Natural killer cell treated with Interleukin-12 subunit alpha and Interleukin-12 subunit beta and Interleukin-15 and Interleukin-18, amount 100 ng/mL, for 72 hours (primary cell): ENCODE results near the gene IVL. TPM values are rescaled to one million over a fixed set of nuclear protein-coding genes. Genes with fewer than 3 reads are reported as not detected.
A peak's percentile ranks its signal among the peaks of the same experiment; 100 is the strongest.

Experiments
- ATAC-seq, 2 donors: fragments of 150-1000 bp; cut with Tn5 transposase in 1 of 2; sonication (Bioruptor Pico), chemical (Tn5 transposase) in 1 of 2; 2 replicates each; pipeline ENCODE4 v1.10.0; 2021
- DNase-seq: peaks from one replicate; pipeline ENCODE4 v3.0.0; 2022; ENCODE audit warnings: low spot score
- H3K27ac Mint-ChIP-seq, 2 donors: 1 replicate in 1 of 2; 2 replicates in 1 of 2; pipeline ENCODE4 v1.8.0; 2022; ENCODE audit warnings: mixed read lengths in 2 of 2, mild to moderate bottlenecking in 1 of 2, moderate library complexity in 1 of 2
- H3K27me3 Mint-ChIP-seq, 2 donors: 1 replicate in 1 of 2; 2 replicates in 1 of 2; pipeline ENCODE4 v1.8.0; 2022; ENCODE audit warnings: mixed read lengths in 2 of 2
- H3K36me3 Mint-ChIP-seq: one replicate; pipeline ENCODE4 v1.8.0; 2022; ENCODE audit warnings: mixed read lengths
- H3K4me1 Mint-ChIP-seq, 2 donors: 1 replicate in 1 of 2; 2 replicates in 1 of 2; pipeline ENCODE4 v1.8.0; 2022; ENCODE audit warnings: low read depth in 2 of 2, mixed read lengths in 2 of 2, mild to moderate bottlenecking in 1 of 2
- H3K4me3 Mint-ChIP-seq: one replicate; pipeline ENCODE4 v1.8.0; 2022; ENCODE audit warnings: mixed read lengths
- H3K9me3 Mint-ChIP-seq: 2 replicates; pipeline ENCODE4 v1.8.0; 2022; ENCODE audit warnings: mixed read lengths
- total RNA-seq, 2 donors: library from RNA; stranded (reverse); gene quantifications; one replicate each; pipeline ENCODE4 v1.2.3, GENCODE V29; 2022

The IVL gene
- total RNA-seq, 2 donors from 2014 or later = not detected

DNA sequence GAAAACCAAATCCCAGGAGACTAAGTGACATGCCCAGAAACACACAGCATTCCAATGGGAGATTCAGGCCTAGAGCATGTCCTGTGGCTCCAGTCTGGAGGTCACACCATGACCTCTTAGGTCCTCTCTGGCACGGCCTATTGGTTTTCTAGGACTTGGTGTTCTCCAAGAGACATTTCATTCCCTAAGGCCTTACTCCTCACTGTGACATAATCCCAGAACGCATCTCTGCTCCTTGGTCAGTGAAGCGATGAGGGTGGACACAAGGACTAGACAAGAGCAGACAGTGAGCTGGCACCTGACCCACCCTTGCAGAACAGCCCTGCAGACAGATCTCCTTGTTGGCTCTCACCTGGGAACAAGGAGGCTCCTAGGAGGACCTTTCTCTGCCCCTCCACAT, 860 bp downstream of the IVL start:
- no peaks in the 10 kb centered on the region for H3K9me3 Mint-ChIP-seq
- H3K4me1 Mint-ChIP-seq = peaks cover 10 to 15% of the 10 kb centered on the region in 2 donors
- ATAC-seq = no peak

DNA sequence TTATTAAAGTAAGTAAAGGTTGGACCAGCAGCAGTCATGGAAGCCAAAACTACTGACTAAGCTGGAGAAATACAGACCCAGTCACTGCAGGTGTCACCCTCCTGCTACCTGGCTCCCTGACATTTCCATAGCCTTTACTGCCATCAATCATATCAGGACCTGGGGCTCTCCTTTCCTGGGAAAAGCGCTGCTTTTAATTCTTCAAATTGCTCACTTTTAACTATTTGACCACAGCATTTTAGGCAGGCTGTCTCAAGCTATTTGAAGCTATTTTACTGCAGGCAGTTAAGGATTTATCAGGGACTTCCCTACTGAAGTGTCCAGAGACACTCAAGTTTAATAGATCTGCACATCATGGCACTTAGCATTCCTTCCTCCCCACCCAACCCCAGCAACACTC, 4.1 kb downstream of the IVL start:
- Mint-ChIP-seq H3K9me3 (no peaks in the 10 kb centered on the region), H3K36me3 (no peaks in the 10 kb centered on the region), H3K4me3 (peak overlapping the region; percentile 3), H3K4me1 (peaks cover 8 to 10% of the 10 kb centered on the region in 2 donors), H3K27ac (no peak overlapping the region), H3K27me3 (peaks cover 26 to 31% of the 10 kb centered on the region in 2 donors)
- DNase-seq = no peak
- ATAC-seq = no peak

More for the DNA sequence above, 860 bp downstream of the IVL start:
- Mint-ChIP-seq H3K36me3 (no peaks in the 10 kb centered on the region), H3K27ac (no peak overlapping the region), H3K27me3 (peaks cover 21 to 28% of the 10 kb centered on the region in 2 donors), H3K4me3 (no peak overlapping the region)
- no peak for DNase-seq

DNA sequence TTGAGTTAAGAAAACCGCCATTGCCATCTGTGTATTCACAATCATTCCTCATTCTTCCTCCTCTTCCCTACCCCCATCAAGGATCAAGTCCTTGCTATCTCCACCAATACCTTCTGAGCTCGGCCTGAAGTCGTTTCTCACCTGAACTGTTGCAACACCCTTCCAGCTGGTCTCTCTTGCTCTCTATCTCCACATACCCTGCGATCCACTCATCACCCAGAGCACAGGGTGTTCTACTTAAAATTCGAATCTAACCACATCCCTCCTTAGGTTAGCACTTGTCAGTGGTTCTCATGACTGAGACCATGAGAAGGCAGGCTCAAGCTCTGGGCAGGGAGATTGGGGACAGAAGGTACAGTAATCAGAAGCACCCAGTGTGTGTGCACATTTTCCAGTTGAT, 4.6 kb downstream of the IVL start:
- no peaks in the 10 kb centered on the region for H3K36me3 Mint-ChIP-seq
- H3K9me3 Mint-ChIP-seq = no peaks in the 10 kb centered on the region
- H3K4me1 Mint-ChIP-seq = peaks cover 8 to 10% of the 10 kb centered on the region in 2 donors
- H3K4me3 Mint-ChIP-seq = peak overlapping the region; percentile 3
- H3K27ac Mint-ChIP-seq = no peak overlapping the region
- ATAC-seq (peak in 1 of 2 donors; percentile 59), DNase-seq (no peak)
- peaks cover 24 to 34% of the 10 kb centered on the region in 2 donors for H3K27me3 Mint-ChIP-seq

DNA sequence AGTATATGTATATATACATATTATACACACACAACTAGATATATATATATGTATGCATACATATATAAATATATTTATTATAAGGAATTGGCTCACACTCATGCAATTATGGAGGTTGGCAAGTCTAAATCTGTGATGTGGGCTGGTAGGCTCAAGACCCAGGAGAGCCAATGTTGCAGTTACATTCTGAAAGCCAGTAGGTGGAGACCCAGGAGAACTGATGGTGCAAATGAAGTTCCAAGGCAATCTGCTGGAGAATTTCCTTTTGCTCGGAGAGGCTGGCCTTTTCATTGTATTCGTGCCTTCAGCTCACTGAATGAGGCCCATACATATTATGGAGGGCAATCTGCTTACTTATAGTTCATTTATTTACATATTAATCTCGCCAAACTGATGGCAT, 9.4 kb downstream of the IVL start:
- Mint-ChIP-seq H3K27ac (no peak overlapping the region), H3K4me1 (peaks cover 3% of the 10 kb centered on the region in 2 donors), H3K9me3 (no peaks in the 10 kb centered on the region), H3K36me3 (no peaks in the 10 kb centered on the region), H3K27me3 (peaks cover 22 to 27% of the 10 kb centered on the region in 2 donors), H3K4me3 (no peak overlapping the region)
- ATAC-seq (no peak), DNase-seq (no peak)

GRCh38 chr1:152919071-152919470, 10.7 kb downstream of the IVL start:
- H3K4me1 Mint-ChIP-seq = no peaks in the 10 kb centered on the region
- no peak for ATAC-seq
- DNase-seq = no peak
- no peak overlapping the region for H3K4me3 Mint-ChIP-seq
- H3K27ac Mint-ChIP-seq = no peak overlapping the region
- no peaks in the 10 kb centered on the region for H3K36me3 Mint-ChIP-seq
- H3K27me3 Mint-ChIP-seq = peaks cover 20 to 27% of the 10 kb centered on the region in 2 donors
- H3K9me3 Mint-ChIP-seq = no peaks in the 10 kb centered on the region

DNA sequence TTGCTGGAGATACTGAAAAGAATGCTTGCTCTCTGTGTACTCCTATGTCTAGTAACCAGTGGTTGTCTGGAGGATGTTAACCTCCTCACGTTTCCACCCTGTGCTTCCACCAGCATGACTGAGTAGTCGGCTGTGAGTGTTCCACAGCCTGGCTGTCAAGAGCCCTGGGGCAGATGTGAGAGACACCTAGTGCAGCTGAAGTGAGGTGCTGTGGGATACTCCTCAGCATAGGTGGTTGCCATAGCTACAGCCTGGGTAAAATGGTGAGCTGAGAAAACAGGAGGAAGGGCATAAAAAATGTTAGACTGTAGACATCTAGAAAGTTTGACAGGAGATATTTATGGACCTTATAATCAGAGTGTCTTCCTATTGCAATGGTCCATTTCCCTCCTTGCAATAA, 15.8 kb downstream of the IVL start:
- peaks cover 15 to 22% of the 10 kb centered on the region in 2 donors for H3K27me3 Mint-ChIP-seq
- no peak overlapping the region for H3K27ac Mint-ChIP-seq
- no peak overlapping the region for H3K4me3 Mint-ChIP-seq
- no peaks in the 10 kb centered on the region for H3K4me1 Mint-ChIP-seq
- ATAC-seq = no peak
- DNase-seq = no peak
- H3K9me3 Mint-ChIP-seq = no peaks in the 10 kb centered on the region
- no peaks in the 10 kb centered on the region for H3K36me3 Mint-ChIP-seq

DNA sequence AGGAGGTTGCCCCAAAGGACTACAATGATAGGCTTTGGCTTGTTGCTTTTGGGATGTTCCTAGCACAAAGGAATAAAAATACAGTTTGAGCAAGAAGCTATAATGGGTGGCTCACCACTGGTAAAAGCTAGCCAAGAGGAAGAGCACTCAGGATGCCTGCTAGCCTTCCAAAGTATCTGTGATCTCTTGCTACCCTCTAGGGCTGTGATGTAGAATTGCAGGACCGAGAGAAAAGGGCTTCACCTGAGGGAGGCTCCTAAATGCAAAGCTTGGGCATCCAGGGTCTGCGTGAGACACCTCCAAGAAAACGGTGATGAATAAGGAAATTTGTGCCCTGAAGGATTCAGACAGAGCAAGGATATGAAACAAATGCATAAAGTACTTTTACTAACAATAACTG, 17.7 kb downstream of the IVL start:
- no peak for ATAC-seq
- no peak overlapping the region for H3K27ac Mint-ChIP-seq
- no peaks in the 10 kb centered on the region for H3K36me3 Mint-ChIP-seq
- H3K9me3 Mint-ChIP-seq = no peaks in the 10 kb centered on the region
- H3K4me3 Mint-ChIP-seq = no peak overlapping the region
- DNase-seq = no peak
- H3K27me3 Mint-ChIP-seq = peaks cover 15 to 25% of the 10 kb centered on the region in 2 donors
- H3K4me1 Mint-ChIP-seq = no peaks in the 10 kb centered on the region

- Mint-ChIP-seq H3K27ac (no peak overlapping the region), H3K27me3 (peaks cover 11 to 25% of the 10 kb centered on the region in 2 donors), H3K4me1 (no peaks in the 10 kb centered on the region), H3K9me3 (no peaks in the 10 kb centered on the region), H3K4me3 (no peak overlapping the region), H3K36me3 (no peaks in the 10 kb centered on the region)
- ATAC-seq (no peak), DNase-seq (no peak)
Measured at GRCh38 chr1:152928671-152929070, 20.3 kb downstream of the IVL start.

GRCh38 chr1:152932170-152932811, 23.9 kb downstream of the IVL start:
- Mint-ChIP-seq H3K27ac (no peak overlapping the region), H3K27me3 (peaks cover 15 to 19% of the 10 kb centered on the region in 2 donors), H3K4me1 (no peaks in the 10 kb centered on the region), H3K4me3 (no peak overlapping the region), H3K36me3 (no peaks in the 10 kb centered on the region), H3K9me3 (no peaks in the 10 kb centered on the region)
- DNase-seq (no peak), ATAC-seq (no peak)

- no peak for ATAC-seq
- H3K27me3 Mint-ChIP-seq = peaks cover 15 to 19% of the 10 kb centered on the region in 2 donors
Measured at GRCh38 chr1:152933196-152933595, 24.9 kb downstream of the IVL start.

DNA sequence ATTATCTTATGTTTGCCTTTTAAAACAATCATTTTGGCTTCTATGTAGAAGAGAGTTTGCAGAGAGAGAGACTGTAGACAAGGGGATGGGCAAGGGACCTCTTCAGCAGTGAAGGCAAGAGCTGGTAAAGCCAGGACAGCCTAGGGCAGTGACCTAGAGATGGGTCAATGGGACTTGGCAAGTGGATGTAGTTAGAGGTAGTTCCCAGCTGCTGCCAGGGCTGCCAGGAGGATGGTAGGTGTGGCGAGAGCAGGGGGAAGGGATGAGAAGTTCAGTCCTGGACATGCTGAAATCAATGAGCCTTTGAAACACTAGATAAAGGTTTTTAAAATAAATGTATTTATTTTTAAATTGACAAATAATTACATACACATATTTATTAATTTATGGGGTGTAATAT, 32.3 kb downstream of the IVL start:
- no peak for ATAC-seq
- Mint-ChIP-seq H3K27me3 (peaks cover 11 to 18% of the 10 kb centered on the region in 2 donors), H3K9me3 (peaks cover 8% of the 10 kb centered on the region), H3K4me1 (no peaks in the 10 kb centered on the region), H3K27ac (no peak overlapping the region), H3K36me3 (no peaks in the 10 kb centered on the region), H3K4me3 (no peak overlapping the region)
- no peak for DNase-seq

More at GRCh38 chr1:152933196-152933595, 24.9 kb downstream of the IVL start:
- Mint-ChIP-seq H3K4me3 (no peak overlapping the region), H3K4me1 (no peaks in the 10 kb centered on the region), H3K36me3 (no peaks in the 10 kb centered on the region), H3K9me3 (no peaks in the 10 kb centered on the region), H3K27ac (no peak overlapping the region)
- DNase-seq = no peak

DNA sequence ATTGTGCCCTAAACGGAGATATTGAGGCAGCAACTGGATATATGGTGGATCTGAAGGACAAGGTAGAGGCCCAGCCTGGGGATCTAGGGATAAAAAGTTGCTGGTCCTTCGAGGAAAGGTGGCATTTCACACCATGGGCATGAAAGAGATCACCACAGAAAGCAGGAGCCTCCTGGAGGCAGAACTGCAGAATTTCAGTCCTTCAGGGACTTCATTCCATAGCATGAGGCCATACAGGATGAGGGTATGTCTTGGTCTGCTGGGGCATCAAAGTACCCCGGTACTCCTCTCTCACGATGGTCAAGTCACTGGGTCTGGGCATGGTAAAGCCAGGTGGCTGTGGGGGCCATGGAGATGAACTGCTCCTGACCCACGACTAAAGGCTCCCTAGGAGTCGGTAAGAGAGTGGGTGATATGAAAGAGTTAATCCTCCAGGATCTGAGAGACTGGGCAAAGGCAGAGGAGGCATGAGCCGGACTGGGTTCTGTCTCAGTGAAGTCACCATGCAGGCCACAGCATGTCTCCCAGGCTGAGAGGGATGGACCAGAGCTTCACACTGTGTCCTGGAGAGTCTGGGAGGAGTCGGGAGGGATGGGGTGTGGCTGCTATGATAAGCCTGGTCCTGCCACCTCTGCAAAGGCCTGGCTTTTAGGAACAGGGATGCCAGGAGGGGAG, 32.8 kb downstream of the IVL start:
- DNase-seq (no peak), ATAC-seq (peak; percentile 33 to 43)
- Mint-ChIP-seq H3K36me3 (no peaks in the 10 kb centered on the region), H3K27me3 (peaks cover 11 to 21% of the 10 kb centered on the region in 2 donors), H3K4me3 (no peak overlapping the region), H3K9me3 (peaks cover 8% of the 10 kb centered on the region), H3K4me1 (no peaks in the 10 kb centered on the region), H3K27ac (no peak overlapping the region)

DNA sequence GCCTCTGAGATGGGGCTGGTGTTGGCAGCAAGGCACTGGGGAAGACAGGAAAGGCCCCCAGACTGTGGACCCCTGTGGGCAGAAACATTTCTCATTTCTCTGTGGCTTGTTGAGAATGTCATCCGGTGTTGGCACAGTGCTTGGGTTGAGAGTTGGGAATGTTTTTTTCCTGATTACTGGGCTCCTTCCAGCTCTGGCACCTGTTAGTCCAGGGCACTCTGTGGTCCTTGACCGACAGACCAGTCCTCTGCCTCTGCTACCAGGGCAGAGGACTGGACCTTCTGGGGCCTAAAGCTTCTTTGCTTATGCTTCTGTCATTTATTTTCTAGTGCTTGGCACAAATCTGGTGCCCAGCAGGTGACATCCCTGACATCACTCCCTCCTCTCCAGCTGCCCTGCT, 33.8 kb downstream of the IVL start:
- no peak for ATAC-seq
- DNase-seq = no peak
- no peak overlapping the region for H3K27ac Mint-ChIP-seq

GRCh38 chr1:152946248-152946647, 37.9 kb downstream of the IVL start:
- DNase-seq (no peak), ATAC-seq (no peak)
- Mint-ChIP-seq H3K4me1 (no peaks in the 10 kb centered on the region), H3K4me3 (no peak overlapping the region), H3K9me3 (no peaks in the 10 kb centered on the region), H3K27me3 (peaks cover 8 to 17% of the 10 kb centered on the region in 2 donors), H3K36me3 (no peaks in the 10 kb centered on the region), H3K27ac (no peak overlapping the region)

More for the DNA sequence above, 33.8 kb downstream of the IVL start:
- Mint-ChIP-seq H3K9me3 (peaks cover 8% of the 10 kb centered on the region), H3K4me3 (no peak overlapping the region), H3K27me3 (peaks cover 11 to 19% of the 10 kb centered on the region in 2 donors), H3K36me3 (no peaks in the 10 kb centered on the region), H3K4me1 (no peaks in the 10 kb centered on the region)
